GM18868 (cell line): Measurements from ENCODE around the gene TRAK1.

Experiments used
- ATAC-seq: cut with Tn5 transposase; IDR thresholded peaks from one replicate; pipeline ENCODE4 v1.9.1; 2021; ENCODE audit warnings: mild to moderate bottlenecking, moderate library complexity; ENCODE audit not compliant: unreplicated experiment

TRAK1 gene

DNA sequence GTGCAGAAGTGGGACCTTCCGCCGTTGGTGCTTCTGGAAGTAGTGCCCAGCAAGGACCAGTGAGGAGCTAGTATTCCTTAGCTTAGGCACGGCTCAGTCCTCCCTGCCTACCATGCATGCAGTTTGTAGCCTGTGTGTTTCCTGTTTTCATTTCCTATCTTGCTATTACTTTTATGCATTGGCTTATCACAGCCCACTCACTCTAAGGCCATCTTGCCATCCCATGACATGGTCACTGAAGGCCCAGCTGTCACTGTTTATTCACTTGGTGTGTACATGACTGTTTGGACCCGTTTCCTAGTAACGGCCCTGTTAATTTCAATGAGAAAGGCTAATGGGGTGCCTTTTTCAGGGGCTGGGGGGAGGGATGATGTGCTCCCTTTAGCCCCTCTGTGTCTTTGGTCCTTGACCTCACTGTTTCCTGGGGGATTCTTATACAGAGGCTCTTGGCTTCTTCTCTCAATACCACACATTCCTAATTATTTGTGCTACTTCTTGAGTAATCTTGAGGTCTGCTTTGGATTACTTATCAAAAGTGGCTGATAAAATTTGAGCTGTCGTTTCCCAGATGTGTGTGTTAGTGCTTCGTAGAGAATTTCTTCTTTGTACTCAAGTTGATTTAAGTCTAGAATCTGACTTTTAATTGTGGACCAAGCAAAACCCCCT, 24.5 kb upstream of the TRAK1 start:
- peak; percentile 4 for ATAC-seq

- peak; percentile 85 for ATAC-seq
These were observed 23.8 kb upstream of the TRAK1 start for GRCh38 chr3:42067326-42067725.

GRCh38 chr3:42068303-42069088, 22.7 kb upstream of the TRAK1 start:
- ATAC-seq: no peak

DNA sequence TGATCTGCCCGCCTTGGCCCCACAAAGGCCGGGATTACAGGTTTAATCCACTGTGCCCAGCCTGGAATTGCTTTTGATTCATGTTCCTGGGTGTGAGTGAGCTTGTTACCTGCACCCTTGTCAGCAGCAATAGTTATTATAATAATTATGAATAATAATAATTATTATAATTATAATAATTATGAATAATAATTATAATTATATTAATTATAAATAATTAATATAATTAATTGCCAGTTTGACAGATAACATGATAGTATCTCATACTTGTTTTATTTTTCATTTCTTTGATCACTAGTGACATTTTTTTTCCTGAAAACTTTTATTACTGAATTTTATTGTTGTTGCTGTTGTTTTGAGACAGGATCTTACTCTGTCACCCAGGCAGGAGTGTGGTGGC, 21.1 kb upstream of the TRAK1 start:
- no peak for ATAC-seq

DNA sequence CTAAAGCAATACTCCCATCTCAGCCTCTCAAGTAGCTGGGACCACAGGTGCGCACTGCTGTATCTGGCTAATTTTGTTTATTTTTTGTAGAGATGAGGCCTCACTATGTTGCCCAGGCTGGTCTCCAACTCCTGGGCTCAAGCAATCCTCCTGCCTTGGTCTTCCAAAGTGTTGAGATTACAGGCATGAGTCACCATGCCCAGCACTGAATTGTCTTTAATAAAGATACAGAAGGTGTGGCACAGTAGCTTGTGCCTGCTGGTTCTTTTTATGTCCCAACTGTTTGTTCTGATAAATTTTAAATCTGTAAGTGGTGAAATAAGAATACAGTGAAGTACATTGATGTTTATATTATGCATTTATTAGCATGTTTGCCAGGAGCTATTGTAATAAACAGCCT, 20.6 kb upstream of the TRAK1 start:
- no peak for ATAC-seq

GRCh38 chr3:42071904-42072812, 19.0 kb upstream of the TRAK1 start:
- ATAC-seq: peak; percentile 42

DNA sequence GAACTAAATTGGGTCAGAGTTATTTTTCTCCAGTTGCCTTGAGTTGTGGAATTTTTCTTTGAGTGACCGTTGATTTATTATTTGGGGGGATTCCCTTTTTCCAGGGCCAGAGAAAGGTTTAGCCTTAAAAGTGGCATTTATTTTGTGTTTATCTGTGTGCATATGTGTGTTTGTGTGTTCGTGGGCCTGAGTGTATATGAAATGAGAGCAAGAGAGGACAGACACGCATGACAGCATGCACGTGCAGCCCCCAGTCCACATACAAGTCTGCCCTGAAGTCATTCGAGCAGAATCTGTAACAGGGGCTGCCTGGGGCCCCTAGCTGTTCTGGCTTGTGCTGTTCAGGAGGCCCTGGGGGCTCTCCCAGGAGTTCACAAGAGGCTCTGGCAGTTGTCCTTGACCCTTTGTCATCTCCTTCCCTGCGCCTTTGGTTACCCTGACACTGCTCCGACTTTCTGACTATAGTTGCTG, 18.3 kb upstream of the TRAK1 start:
- peak; percentile 32 for ATAC-seq

- ATAC-seq: no peak
These were observed 13.4 kb upstream of the TRAK1 start for GRCh38 chr3:42077785-42078184.

DNA sequence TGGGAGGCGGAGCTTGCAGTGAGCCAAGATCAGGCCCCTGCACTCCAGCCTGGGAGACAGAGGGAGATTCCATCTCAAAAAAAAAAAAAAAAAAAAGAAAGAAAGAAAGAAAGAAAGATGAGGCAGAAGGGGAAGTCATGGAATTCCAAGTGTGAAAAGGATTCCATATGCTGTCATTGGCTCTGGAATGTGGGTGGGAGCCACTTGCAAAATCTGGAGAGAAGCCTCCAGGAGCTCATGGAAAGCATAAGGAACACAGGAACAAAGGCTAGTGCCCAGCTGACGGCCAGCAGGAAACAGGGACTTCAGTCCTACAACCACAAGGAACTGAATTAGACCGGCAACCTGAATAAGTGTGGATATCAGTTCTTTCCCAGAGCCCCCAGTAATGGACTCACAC, 12.5 kb upstream of the TRAK1 start:
- ATAC-seq: no peak

- ATAC-seq: no peak
These were observed 11.3 kb upstream of the TRAK1 start for GRCh38 chr3:42079701-42080452.

DNA sequence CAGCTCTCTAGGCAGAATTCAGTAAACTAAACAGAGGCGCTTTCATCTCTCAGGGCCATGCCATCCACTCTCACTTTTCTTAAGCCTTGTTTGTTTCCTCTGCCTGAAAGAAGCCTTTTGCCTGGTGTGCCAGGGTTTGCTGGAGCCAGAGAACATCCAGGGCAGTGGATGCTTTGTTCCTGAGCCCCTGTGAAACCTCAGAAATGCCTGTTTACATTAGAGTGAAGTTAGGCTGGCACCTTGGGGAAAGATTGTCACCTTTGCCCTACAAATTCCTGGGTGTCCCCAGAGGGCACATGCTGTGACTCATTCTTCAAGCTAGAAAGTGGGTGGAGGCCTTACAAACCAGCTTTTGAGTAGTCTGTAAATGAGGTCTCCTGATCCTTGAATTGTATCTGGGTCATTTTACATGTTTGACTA, 10.7 kb upstream of the TRAK1 start:
- peak; percentile 51 for ATAC-seq

GRCh38 chr3:42081838-42082473, 9.2 kb upstream of the TRAK1 start:
- peak; percentile 61 for ATAC-seq

- ATAC-seq: no peak
These were observed 6.6 kb upstream of the TRAK1 start for GRCh38 chr3:42084586-42084985.

GRCh38 chr3:42085641-42086376, 5.3 kb upstream of the TRAK1 start:
- no peak for ATAC-seq

DNA sequence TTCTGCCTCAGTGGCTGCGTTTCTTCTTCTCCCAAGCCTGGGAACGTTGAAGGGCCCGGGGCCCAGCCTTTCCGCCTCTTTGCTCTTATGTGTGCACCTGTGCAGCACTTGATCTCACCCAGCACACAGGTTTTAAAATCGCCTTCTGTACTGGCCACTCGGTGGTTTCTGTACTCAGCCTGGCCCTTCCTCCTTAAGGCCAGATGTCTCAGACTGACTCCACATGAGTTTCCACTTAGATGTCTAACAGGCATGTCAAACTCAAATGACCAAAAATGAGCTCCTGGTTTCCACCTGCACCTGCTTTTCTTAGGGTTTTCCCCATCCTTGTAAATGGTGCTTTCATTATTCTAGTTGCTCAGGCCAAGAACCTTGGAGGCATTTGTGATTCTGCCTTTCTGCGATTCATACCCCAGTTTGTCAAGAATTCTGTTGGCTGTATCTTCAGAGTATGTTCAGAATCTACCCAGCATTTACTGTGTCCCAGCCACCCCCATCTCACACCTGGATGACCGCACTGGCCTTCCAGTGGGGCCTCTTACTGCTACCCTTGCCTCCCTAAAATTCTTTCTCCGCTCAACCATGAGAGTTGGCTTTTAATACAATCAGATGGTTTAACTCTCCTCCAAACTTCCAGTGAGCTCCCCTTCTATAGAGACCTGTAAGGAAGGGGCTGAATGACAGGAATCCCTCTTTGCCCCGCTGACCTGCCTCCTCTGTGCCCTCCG, 2.2 kb upstream of the TRAK1 start:
- ATAC-seq: no peak

DNA sequence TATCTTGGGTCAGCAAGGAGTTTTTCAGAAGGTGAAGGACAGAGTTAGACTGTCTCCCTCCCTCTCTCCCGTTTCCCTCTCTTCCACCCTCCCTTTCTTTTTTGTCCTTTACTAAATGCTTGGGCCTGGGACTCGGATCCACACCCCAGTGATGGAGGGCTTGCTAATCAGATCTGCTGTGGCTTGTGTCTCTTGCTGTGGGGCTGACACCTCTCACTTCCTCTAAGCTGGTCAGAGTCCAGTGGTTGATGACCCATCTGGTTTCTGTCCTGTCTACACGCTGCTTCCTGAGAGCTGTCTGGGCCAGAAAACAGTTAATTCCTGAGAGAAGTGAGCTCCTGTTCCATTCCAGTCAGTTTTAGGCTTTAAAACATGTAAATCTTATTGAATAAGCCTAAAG, 849 bp downstream of the TRAK1 start:
- ATAC-seq: no peak

DNA sequence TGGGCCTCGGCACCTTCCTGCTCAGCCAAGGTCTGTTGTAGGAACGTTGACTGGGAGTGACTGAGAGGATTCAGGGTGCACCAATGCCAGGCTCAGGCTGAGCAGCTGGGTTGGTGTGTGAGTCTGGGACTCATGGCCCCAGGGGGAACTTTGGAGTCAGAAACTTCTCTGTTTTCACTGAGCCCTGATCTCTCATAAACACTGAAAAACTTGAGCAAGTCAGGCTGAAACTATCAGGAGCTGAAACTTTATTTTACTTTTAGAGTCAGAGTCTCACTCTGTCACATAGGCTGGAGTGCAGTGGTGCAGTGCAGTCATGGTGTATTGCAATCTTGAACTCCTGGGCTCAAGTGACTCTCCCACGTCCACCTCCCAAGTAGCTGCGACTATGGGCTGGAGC, 3.0 kb downstream of the TRAK1 start:
- ATAC-seq: peak; percentile 86

DNA sequence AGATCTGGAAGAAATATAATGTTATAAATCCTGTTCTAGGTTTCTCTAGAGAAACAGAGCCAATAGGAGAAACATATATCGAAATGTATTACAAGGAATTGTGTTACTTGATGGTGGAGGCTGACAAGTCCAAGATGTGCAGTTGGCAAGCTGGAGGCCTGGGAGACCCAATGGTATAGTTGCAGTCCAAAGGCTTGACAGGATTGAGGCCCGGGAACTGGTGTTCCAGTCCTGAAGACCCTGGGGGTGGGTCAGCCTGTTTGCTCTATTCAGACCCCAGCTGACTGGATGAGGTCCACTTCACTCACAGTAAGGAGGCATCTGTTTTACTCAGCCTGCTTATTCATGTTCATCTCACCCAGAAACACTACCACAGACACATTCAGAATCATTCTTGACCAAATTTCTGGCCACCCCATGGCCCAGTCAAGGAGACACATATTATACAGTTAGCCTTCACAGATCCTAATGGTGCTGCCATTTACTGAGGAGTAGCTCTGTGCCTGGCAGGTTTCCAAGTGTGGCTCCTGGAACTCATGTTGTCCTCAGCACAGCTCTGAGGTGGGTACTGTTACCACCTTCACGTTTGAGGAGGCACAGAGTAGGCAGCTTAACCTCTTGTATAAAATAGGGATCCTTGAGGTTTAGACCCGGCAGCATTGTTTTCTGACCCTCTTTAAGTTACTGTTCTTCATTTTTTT, 3.7 kb downstream of the TRAK1 start:
- ATAC-seq: no peak
